K562 (cell line): ENCODE measurements around the gene IGF1R. TPM values are rescaled to one million over a fixed set of nuclear protein-coding genes. Genes with fewer than 3 reads are reported as not detected.

Experiments used
- ATAC-seq: fragments of 200-7000 bp; cut with Tn5 transposase; 3 replicates; pipeline ENCODE4 v1.9.1; 2020; ENCODE audit warnings: moderate library complexity
- BruUV-seq: library from RNA; stranded (reverse); fragments of 400-500 nt; replicated peaks from 2 replicates; lab custom pipeline; 2021; lab: Mats Ljungman, UMichigan
- CTCF ChIA-PET: fragments of 300-600 bp; formaldehyde crosslinking; extraction: SDS; loops from one replicate; lab custom pipeline; 2021; ENCODE audit warnings: low intra/inter-chr PET ratio; lab: Yijun Ruan, JAX
- POLR2A ChIA-PET: fragments of 300-600, 350-650 bp; sonication (Branson Sonifier 250); formaldehyde crosslinking; extraction: SDS; loops from one replicate; lab custom pipeline; 2021; ENCODE audit warnings: antibody characterized with exemption, inconsistent platforms; lab: Yijun Ruan, JAX
- DNase-seq, 4 experiments: peaks; one replicate each; pipeline versions ENCODE4 v3.0.0 to v3.0.0-alpha.2; 2011 to 2018; ENCODE audit warnings: low spot score in 3 of 4, mixed read lengths in 3 of 4; ENCODE audit errors: extremely low read depth in 1 of 4
- FAIRE-seq: peaks from 2 replicates; lab custom pipeline; 2011; peaks lifted over from hg19 to GRCh38; lab: Jason Lieb, UNC
- H2AFZ ChIP-seq: 2 replicates; pipeline ENCODE4 v1.6.0; 2011; ENCODE audit warnings: low read depth, low read length, control low read depth, inconsistent platforms
- H3K27ac ChIP-seq: fragments of 200-600 bp; 3 replicates; pipeline ENCODE4 v1.8.0; 2011; ENCODE audit warnings: low read depth, mild to moderate bottlenecking, control low read depth, inconsistent platforms, low read length, moderate library complexity, mixed read lengths; ENCODE audit errors: extremely low read depth
- H3K27me3 ChIP-seq, 2 experiments: fragments of 300-600 bp in 1 of 2; 2 replicates in 1 of 2; 3 replicates in 1 of 2; pipeline versions ENCODE4 v1.6.0 to v1.8.0; 2011; ENCODE audit warnings: inconsistent platforms in 2 of 2, low read length in 2 of 2, mild to moderate bottlenecking in 1 of 2, mixed read lengths in 1 of 2, moderate library complexity in 1 of 2; ENCODE audit not compliant: control insufficient read depth in 2 of 2, insufficient read depth in 2 of 2
- H3K36me3 ChIP-seq: fragments of 300-600 bp; 3 replicates; pipeline ENCODE4 v1.8.0; 2011; ENCODE audit warnings: mild to moderate bottlenecking, low read length, inconsistent platforms; ENCODE audit not compliant: control insufficient read depth, insufficient read depth
- H3K4me1 ChIP-seq, 2 experiments: fragments of 200-600 bp in 1 of 2; replicated peaks in 1 of 2; 2 replicates in 1 of 2; 3 replicates in 1 of 2; pipeline versions ENCODE4 v1.5.1 to v1.8.0; 2011; ENCODE audit warnings: inconsistent platforms in 2 of 2, low read length in 2 of 2, mild to moderate bottlenecking in 1 of 2, mixed read lengths in 1 of 2, moderate library complexity in 1 of 2; ENCODE audit not compliant: control insufficient read depth in 2 of 2, insufficient read depth in 2 of 2
- H3K4me2 ChIP-seq: 2 replicates; pipeline ENCODE4 v1.6.1; 2011; ENCODE audit warnings: low read length, control low read depth, inconsistent platforms, mixed read lengths; ENCODE audit not compliant: insufficient read depth
- H3K4me3 ChIP-seq: fragments of 200-600 bp; sonication (generic), shearing (Covaris generic); 2 replicates; pipeline ENCODE4 v1.5.1; 2016; ENCODE audit warnings: control low read depth, inconsistent platforms
- H3K79me2 ChIP-seq: fragments of 200-600 bp; 3 replicates; pipeline ENCODE4 v1.8.0; 2011; ENCODE audit warnings: low read length, inconsistent platforms; ENCODE audit not compliant: control insufficient read depth, insufficient read depth
- H3K9ac ChIP-seq, 2 experiments: 2 replicates each; pipeline versions ENCODE4 v1.6.0 to v1.6.1; 2011; ENCODE audit warnings: low read depth in 2 of 2, low read length in 2 of 2, control low read depth in 1 of 2, inconsistent platforms in 1 of 2, mild to moderate bottlenecking in 1 of 2, mixed read lengths in 1 of 2; ENCODE audit not compliant: insufficient read depth in 1 of 2
- H3K9me1 ChIP-seq: one replicate; pipeline ENCODE4 v1.6.0; 2011; ENCODE audit warnings: inconsistent platforms, mild to moderate bottlenecking, low read length, moderate library complexity; ENCODE audit not compliant: control insufficient read depth, insufficient read depth
- H3K9me3 ChIP-seq: replicated peaks from 2 replicates; pipeline ENCODE4 v1.5.1; 2011; ENCODE audit warnings: low read depth, low read length, inconsistent platforms; ENCODE audit not compliant: control insufficient read depth, insufficient read depth
- H4K20me1 ChIP-seq: replicated peaks from 2 replicates; pipeline ENCODE4 v1.6.1; 2011; ENCODE audit warnings: low read length, inconsistent platforms, mixed read lengths; ENCODE audit not compliant: control insufficient read depth, insufficient read depth
- ADNP ChIP-seq: fragments of 200-800 bp; sonication (Bioruptor generic); IDR thresholded peaks from 2 replicates; pipeline ENCODE4 v1.6.1; 2016; ENCODE audit warnings: missing genetic modification characterization, missing compliant biosample characterization
- ARID2 ChIP-seq: fragments of 450-650 bp; IDR thresholded peaks from 2 replicates; pipeline ENCODE4 v1.6.1; 2017; ENCODE audit warnings: antibody characterized with exemption, mild to moderate bottlenecking
- BDP1 ChIP-seq: IDR thresholded peaks from 3 replicates; pipeline ENCODE4 v1.6.1; 2011; ENCODE audit not compliant: insufficient read length, insufficient read depth
- CHCHD3 ChIP-seq: fragments of 250-450 bp; sonication (Bioruptor Pico); IDR thresholded peaks from 2 replicates; pipeline ENCODE4 v2.1.2; 2022; ENCODE audit warnings: mild to moderate bottlenecking
- CREM ChIP-seq: IDR thresholded peaks from 2 replicates; pipeline ENCODE4 v1.6.1; 2014; ENCODE audit warnings: antibody characterized with exemption, low read depth
- ETS2 ChIP-seq: IDR thresholded peaks from 2 replicates; pipeline ENCODE4 v1.6.1; 2016; ENCODE audit warnings: borderline replicate concordance, missing genetic modification characterization, mild to moderate bottlenecking, moderate library complexity, missing compliant biosample characterization; ENCODE audit not compliant: poor library complexity, severe bottlenecking
- ILK ChIP-seq: fragments of 450-650 bp; IDR thresholded peaks from 2 replicates; pipeline ENCODE4 v1.6.1; 2016; ENCODE audit warnings: missing genetic modification characterization, low read depth, mild to moderate bottlenecking, missing compliant biosample characterization, moderate library complexity, borderline replicate concordance
- MCM2 ChIP-seq: fragments of 450-650 bp; IDR thresholded peaks from 2 replicates; pipeline ENCODE4 v1.6.1; 2017; ENCODE audit warnings: low read depth, mild to moderate bottlenecking
- POLR2AphosphoS5 ChIP-seq: IDR thresholded peaks from 2 replicates; pipeline ENCODE4 v1.6.1; 2011; ENCODE audit warnings: mild to moderate bottlenecking, low read depth, low read length, moderate library complexity; ENCODE audit not compliant: control insufficient read depth, insufficient read depth
- RNF219 ChIP-seq: fragments of 250-450 bp; sonication (Bioruptor Pico); IDR thresholded peaks from 2 replicates; pipeline ENCODE4 v1.5.0; 2022; ENCODE audit warnings: mild to moderate bottlenecking
- TCFL5 ChIP-seq: fragments of 250-450 bp; sonication (Bioruptor Pico); conservative IDR thresholded peaks from 2 replicates; pipeline ENCODE4 v1.6.1; 2021; ENCODE audit warnings: mild to moderate bottlenecking, moderate library complexity, matching md5 sums
- U2AF1 ChIP-seq: fragments of 200-400 bp; formaldehyde crosslinking; optimal IDR thresholded peaks from 2 replicates; pipeline ENCODE3; 2017; ENCODE audit warnings: mild to moderate bottlenecking, low read depth, low read length, moderate library complexity
- ZBTB1 ChIP-seq: sonication (generic); formaldehyde crosslinking; IDR thresholded peaks from 2 replicates; pipeline ENCODE4 v1.8.1; 2023; ENCODE audit warnings: missing genetic modification reagents, low read depth, mild to moderate bottlenecking, borderline replicate concordance
- ZNF174 ChIP-seq: fragments of 250-450 bp; sonication (Bioruptor Pico); IDR thresholded peaks from 2 replicates; pipeline ENCODE4 v1.4.0; 2020; ENCODE audit warnings: mild to moderate bottlenecking
- ZNF175 ChIP-seq: fragments of 200-800 bp; sonication (Bioruptor generic); IDR thresholded peaks from 2 replicates; pipeline ENCODE4 v1.6.1; 2016; ENCODE audit warnings: low read depth, mild to moderate bottlenecking, missing genetic modification characterization, missing compliant biosample characterization
- ZNF311 ChIP-seq: fragments of 250-450 bp; sonication (Bioruptor Pico); IDR thresholded peaks from 2 replicates; pipeline ENCODE4 v1.4.0; 2020; ENCODE audit warnings: mild to moderate bottlenecking, moderate library complexity
- WGBS: fragments of 100-300 bp; shearing (Covaris generic); methylation state at CpG from one replicate; pipeline ENCODE4 v1.1.6; 2016; ENCODE audit warnings: low coverage, mixed read lengths; ENCODE audit not compliant: insufficient coverage; ENCODE audit errors: missing lambda C conversion rate; 5-methylcytosine and 5-hydroxymethylcytosine counted together
- in situ Hi-C: fragments of 300-500 bp; cut with MboI; formaldehyde crosslinking; loops from 4 replicates; pipeline ENCODE4 v1.15.0; 2018; ENCODE audit warnings: inconsistent platforms, mixed read lengths
- intact Hi-C: fragments of 100-400 bp; cut with micrococcal nuclease; formaldehyde crosslinking; loops from 2 replicates; pipeline ENCODE4 v1.14.2; 2022
- polyA plus RNA-seq, 8 experiments: library from polyadenylated mRNA; depleted of rRNA in 4 of 8; stranded (reverse) in 5 of 8; unstranded in 3 of 8; fragments of >200 nt; fragmentation: Nextera tagmentation in 2 of 8; fragmentation: Illumina TruSeq in 1 of 8; extraction: Ambion mirVana in 2 of 8; extraction: Trizol in 1 of 8; gene quantifications; 2 replicates each; pipeline versions ENCODE4 v1.2.1 to v1.2.3, GENCODE V29; 2011 to 2014; ENCODE audit warnings: inconsistent platforms in 1 of 8, missing spikeins in 1 of 8
- total RNA-seq, 7 experiments: library from RNA; depleted of rRNA in 6 of 7; stranded (reverse); fragments of >200 nt in 6 of 7; fragmentation: Illumina TruSeq in 2 of 7; extraction: Trizol in 2 of 7; gene quantifications; 2 replicates each; pipeline versions ENCODE4 v1.2.1 to v1.2.3, GENCODE V29; 2011 to 2021; ENCODE audit warnings: low replicate concordance in 1 of 7
- TF ChIP-seq, protein P1 (sequence below), 2 experiments: fragments of 200-800 bp in 1 of 2; sonication (Bioruptor generic) in 1 of 2; sonication (generic) in 1 of 2; formaldehyde crosslinking in 1 of 2; IDR thresholded peaks in 1 of 2; conservative IDR thresholded peaks in 1 of 2; 2 replicates each; pipeline versions ENCODE4 v1.5.0 to v1.6.1; 2016 to 2020; ENCODE audit warnings: missing compliant biosample characterization in 1 of 2, missing genetic modification characterization in 1 of 2, missing genetic modification reagents in 1 of 2
- TF ChIP-seq, protein P2 (sequence below): fragments of 250-450 bp; sonication (Bioruptor Pico); IDR thresholded peaks from 2 replicates; pipeline ENCODE4 v1.8.0; 2022; ENCODE audit warnings: moderate library complexity, mild to moderate bottlenecking, inconsistent platforms

IGF1R gene
- total and polyA plus RNA-seq, 9 of the 15 experiments (the other 6 are each of a cell fraction or from before 2014, with no cell fraction given): 0.35 to 8.0 (median 1.6) TPM

GRCh38 chr15:98997755-98998154 lies 349.4 kb downstream of the IGF1R start:
- Histone ChIP-seq H3K79me2 (no peaks in the 10 kb centered on the region), H3K27me3 (peaks cover 0 to 11% of the 10 kb centered on the region in 2 experiments; a peak in 2 of 5 replicates), H3K4me2 (no peak overlapping the region), H3K9me3 (no peaks in the 10 kb centered on the region), H3K4me3 (no peak overlapping the region), H2AFZ (no peak overlapping the region), H3K4me1 (no peaks in the 10 kb centered on the region), H3K27ac (no peak overlapping the region), H3K36me3 (no peaks in the 10 kb centered on the region), H3K9me1 (no peaks in the 10 kb centered on the region), H3K9ac (peak overlapping the region in 1 of 2 experiments; percentile 35; a peak in 1 of 4 replicates), H4K20me1 (no peaks in the 10 kb centered on the region)
- BruUV-seq: no TSS peak
- FAIRE-seq: no peak
- TF ChIP-seq CREM (no peak), U2AF1 (no peak), POLR2AphosphoS5 (no peak), ADNP (no peak), ZBTB1 (CRISPR knock-in tag) (no peak), MCM2 (no peak), ZNF311 (CRISPR knock-in tag) (no peak), CHCHD3 (no peak), ZNF174 (CRISPR knock-in tag) (no peak), TCFL5 (CRISPR knock-in tag) (no peak), ETS2 (tag) (no peak), ILK (no peak), RNF219 (CRISPR knock-in tag) (no peak), ARID2 (no peak), ZNF175 (CRISPR knock-in tag) (no peak), BDP1 (no peak)
- TF ChIP-seq, protein P1, sequence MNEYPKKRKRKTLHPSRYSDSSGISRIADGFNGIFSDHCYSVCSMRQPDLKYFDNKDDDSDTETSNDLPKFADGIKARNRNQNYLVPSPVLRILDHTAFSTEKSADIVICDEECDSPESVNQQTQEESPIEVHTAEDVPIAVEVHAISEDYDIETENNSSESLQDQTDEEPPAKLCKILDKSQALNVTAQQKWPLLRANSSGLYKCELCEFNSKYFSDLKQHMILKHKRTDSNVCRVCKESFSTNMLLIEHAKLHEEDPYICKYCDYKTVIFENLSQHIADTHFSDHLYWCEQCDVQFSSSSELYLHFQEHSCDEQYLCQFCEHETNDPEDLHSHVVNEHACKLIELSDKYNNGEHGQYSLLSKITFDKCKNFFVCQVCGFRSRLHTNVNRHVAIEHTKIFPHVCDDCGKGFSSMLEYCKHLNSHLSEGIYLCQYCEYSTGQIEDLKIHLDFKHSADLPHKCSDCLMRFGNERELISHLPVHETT (CRISPR knock-in tag; conservative IDR thresholded peaks at IDR 0.05 in 1 of 2, IDR thresholded peaks at IDR 0.05 in 1 of 2): no peak
- TF ChIP-seq, protein P2, sequence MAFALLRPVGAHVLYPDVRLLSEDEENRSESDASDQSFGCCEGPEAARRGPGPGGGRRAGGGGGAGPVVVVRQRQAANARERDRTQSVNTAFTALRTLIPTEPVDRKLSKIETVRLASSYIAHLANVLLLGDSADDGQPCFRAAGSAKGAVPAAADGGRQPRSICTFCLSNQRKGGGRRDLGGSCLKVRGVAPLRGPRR (CRISPR knock-in tag): no peak
- no peak for ATAC-seq
- 3% methylated on average over 5 of the region's 9 CpGs for WGBS
- in situ Hi-C loops (no loop called here), intact Hi-C loops (no loop called here)
- ChIA-PET CTCF (no interaction called here), POLR2A (no interaction called here)
- no peak for DNase-seq
